GM21717 (cell line): ENCODE data around the gene APBB1.

Experiments
- ATAC-seq: cut with Tn5 transposase; IDR thresholded peaks from one replicate; pipeline ENCODE4 v1.9.1; 2021; ENCODE audit warnings: mild to moderate bottlenecking, moderate library complexity; ENCODE audit not compliant: unreplicated experiment

Gene APBB1

DNA sequence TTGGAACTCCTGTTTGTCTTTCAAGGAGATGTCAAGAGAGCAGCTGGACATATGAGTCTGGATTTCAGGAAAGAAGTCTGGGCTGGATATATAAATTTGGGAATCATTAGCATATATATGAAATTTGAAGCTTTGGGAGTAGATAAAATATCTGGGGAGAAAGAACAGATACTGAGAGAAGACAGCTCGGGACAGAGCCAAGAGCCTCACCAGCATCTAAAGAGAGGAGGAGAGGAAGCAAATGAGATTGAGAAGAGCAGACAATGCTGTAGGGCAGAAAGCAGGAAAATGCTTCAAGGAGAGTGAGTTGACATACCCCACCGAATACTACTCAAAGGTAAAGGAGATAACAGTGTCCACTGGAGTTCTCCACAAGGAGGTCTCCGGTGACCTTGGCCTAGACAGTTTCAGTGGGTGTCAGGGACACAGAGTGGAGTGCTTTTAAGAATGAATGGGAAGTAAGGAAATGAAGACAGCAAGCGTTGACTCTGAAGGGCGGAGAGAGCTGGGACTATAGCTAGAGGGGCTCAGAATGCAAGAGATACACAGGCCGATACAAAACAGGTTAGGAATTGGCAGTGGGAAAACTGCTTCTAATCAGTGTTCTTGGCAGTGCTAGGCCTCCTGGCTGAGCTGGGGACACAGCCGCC, 862 bp downstream of the APBB1 start:
- no peak for ATAC-seq

GRCh38 chr11:6415797-6416196, 3.1 kb downstream of the APBB1 start:
- no peak for ATAC-seq

DNA sequence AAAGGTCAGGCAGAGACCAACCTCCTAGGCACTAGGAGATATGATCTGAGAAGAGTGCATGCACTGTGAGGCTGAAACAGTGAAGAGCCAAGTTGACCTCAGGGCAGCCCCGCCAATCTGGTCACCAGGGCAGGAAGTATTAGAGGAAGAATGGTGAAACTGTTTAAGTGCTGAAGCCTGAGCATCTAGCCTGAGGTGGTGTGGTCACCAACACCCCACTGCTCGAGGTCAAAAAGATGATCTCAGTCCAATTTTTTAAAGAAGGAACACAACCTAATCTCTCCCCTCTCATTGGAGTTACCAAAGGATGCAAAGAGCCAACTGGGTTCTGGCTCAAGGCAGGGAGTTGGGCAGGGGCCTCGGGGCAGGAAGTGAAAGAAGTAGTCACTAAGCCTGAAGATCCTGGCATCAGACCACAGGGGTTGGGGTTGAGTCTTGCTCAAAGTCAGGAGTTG, 4.0 kb downstream of the APBB1 start:
- no peak for ATAC-seq

- ATAC-seq: no peak
Observed at GRCh38 chr11:6413791-6414201, 5.1 kb downstream of the APBB1 start.

DNA sequence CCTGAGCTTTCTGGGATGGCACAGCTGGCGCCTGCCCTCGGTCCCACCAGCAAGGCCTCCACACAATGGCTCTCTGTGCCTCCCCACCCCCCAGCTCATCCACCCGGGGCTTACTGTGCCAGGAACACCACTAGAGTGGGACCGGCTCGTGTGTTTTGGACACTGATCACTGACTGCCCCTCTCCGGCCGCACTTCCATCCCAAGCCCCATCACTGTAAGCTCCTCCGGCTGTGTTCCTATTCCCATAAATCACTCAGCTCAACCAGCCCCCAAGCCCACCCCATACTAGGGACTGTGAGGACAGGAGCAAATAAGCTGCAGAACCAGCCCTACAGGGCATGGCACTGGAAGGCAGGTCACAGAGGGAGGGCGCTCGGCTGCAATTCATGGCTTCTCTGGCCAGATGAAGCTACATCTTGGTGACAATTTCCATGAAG, 7.3 kb downstream of the APBB1 start:
- no peak for ATAC-seq

DNA sequence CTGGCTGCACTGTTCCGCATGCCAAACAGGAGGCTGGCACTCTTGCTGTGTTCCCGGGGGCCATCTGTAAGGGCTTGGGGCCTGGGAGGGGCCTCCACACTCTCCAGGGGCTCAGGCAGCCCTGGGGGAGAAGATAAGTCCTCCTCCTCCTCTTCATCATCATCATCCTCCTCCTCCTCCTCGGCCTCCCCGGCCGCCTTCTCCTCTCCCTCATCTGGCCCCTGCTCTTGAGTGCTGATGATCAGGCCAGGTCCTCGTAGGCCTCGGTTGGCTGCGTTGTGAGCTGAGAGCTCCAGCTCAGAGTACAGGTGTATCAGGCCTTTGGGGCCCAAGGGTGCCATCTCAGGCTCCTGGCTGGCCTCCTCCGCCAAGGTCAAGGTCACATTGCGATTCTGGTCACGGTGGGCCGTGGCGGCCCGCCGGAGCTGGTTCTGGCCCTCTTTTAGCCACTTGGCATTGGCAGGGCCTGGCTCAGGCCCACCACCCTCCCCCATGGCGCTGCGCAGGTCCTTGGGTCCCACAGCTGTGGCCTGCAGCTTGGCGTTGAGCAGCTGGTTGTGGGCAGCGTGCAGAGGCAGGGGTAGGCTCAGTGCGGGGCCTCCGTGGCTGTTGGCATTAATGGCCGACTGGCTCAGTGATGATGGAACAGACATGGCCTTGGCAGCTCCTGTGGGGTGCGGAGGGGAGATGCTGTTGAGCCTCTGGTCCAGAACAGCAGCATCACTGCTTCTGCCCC, 8.0 kb downstream of the APBB1 start:
- ATAC-seq: no peak

- ATAC-seq: no peak
Observed at GRCh38 chr11:6406370-6406769, 12.5 kb downstream of the APBB1 start.

DNA sequence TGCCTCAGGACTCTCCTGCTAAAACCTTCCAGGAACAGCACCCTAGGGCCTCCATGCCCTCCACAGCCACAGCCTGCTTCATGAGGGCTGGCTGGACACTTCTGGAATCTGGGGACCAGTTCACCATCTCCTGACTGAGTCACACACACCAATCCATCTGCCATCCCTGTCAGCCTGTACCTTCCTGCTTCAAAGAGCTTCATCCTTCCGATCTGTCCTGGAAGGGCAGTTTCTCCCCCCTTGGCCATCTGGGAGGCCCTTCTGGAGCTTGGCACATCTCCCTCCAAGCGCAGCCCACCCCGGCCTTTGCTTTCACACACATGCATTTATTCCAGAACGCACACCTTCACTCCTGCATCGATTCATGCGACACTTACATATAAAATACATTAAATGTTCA, 13.0 kb downstream of the APBB1 start:
- no peak for ATAC-seq

- ATAC-seq: no peak
Observed at GRCh38 chr11:6405052-6405667, 13.7 kb downstream of the APBB1 start.

DNA sequence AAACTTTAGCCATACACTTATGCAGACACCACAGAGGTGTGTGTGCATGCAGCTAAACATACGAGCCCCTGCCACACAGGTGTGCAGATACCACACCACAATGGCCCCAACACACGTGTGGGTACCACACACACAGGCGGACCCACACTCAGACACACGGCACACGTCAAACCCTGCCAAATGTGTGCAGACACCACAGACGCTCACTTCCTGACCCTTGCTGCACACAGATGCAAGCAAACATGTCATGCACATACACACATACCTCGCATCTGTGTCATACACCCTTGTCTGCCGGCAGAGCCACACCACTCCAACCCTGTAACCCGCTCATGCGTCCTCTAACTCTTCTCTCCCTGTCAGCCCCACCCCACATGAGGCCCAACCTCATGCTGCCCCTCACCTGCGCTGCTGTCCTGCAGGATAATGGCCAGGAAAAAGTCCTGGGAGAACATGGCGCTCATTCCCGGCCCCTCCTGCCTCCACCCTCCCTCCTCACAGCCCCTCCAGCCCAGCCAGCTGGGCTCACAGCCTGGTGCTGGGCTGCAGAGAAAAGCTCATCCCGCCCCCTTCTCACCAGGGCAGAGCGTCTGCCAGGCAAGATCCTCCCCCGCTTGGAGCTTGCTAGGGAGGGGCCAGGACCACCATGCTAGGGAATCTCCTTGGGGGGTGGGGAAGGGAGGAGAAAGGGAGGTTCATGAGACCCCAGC, 14.4 kb downstream of the APBB1 start:
- ATAC-seq: no peak

GRCh38 chr11:6403539-6403938, 15.4 kb downstream of the APBB1 start:
- no peak for ATAC-seq

GRCh38 chr11:6402561-6402981, 16.3 kb downstream of the APBB1 start:
- peak; percentile 92 for ATAC-seq

DNA sequence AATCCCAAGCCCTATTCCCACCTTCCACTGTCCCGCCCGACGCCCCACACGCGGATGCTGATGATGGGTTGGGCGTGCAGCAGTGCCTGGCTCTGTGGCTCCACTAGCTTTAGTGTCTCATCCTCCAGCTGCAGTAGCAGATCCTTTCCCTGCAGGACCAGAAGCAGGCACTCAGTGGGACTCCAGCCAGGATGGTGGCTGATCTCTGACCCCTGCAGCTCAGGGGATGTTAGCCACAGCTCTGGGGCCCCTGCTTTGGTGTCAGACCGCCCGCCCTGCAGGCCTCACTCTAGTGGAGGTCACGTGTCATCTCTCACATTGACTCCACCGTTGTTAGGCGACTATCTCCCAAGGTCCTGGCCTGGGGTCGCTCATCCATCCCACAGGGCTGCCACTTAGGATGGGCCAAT, 16.8 kb downstream of the APBB1 start:
- ATAC-seq: peak; percentile 38

DNA sequence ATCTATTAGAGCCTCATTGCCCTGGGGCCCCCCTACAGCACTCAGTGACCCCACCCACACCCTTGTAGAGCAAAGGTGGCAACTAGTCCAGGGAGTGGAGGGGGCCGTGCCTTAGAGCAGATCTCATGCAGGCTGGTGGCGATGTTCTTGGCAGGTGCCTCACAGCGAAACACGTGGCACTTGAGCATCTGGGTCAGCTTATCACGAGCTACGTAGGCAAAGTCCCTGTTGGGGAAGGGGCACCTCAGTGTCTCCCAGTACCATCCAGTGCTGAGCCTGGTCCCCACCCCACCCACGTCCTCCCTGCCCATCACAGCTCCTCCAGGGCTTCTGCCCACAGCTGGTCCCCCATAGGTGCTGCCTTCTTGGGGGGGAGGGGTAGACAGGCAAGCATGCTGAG, 17.4 kb downstream of the APBB1 start:
- ATAC-seq: no peak

- ATAC-seq: no peak
Observed at GRCh38 chr11:6400431-6401345, 18.2 kb downstream of the APBB1 start.

DNA sequence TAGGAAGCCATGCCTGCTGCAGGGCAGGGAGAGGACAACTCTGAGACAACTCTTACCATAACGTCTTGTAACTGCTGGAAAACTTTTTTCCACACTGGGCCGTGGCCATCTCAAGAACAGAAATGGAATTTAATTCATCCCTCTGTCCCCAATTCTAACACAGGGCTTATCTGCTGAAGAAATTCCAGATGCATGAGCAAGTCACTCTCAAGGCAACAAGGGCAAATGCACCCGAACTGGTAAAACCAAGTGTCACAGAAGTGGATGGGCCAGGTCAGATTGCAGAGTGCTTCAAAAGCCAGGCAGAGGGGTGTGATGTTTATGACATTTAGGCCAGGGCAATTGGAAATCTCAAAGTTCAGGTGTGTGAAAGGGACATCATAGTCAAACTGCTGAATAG, 21.3 kb downstream of the APBB1 start:
- ATAC-seq: no peak

GRCh38 chr11:6397156-6397555, 21.7 kb downstream of the APBB1 start:
- no peak for ATAC-seq

DNA sequence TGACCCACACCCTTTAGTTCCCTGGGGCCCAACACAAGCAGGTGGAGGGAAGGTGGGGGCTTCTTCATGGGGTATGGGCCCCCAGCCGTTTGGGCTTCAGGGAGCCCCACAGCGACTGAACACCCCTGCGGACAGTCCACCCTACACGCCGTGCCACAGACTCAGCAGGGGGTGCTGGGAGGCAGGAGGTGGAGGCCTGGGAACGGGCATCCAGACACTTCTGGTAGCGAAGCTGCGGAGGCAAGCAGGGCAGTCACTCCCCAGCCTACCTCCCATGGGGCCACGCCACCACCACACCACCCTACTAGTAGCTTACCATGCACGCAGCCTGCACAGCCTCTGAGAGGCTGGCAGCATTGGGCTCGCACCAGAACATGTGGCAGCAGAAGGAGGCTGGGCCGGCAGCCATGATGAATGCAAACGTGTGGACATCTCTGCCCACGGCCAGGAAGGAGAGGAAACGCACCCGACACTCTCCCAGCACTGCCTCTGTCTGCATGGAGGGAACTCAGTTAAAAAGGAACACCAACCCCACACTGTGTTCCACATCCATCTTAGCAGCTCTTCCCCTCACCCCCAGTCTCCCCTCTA, 23.3 kb downstream of the APBB1 start:
- no peak for ATAC-seq

GRCh38 chr11:6393989-6394670, 24.8 kb downstream of the APBB1 start:
- no peak for ATAC-seq
